ENCODE measurements around the gene HIVEP3. TPM values are rescaled to one million over a fixed set of nuclear protein-coding genes. Genes with fewer than 3 reads are reported as not detected.

Gene HIVEP3
- total RNA-seq, 1 donor from 2014 or later, result 3.6 TPM

DNA sequence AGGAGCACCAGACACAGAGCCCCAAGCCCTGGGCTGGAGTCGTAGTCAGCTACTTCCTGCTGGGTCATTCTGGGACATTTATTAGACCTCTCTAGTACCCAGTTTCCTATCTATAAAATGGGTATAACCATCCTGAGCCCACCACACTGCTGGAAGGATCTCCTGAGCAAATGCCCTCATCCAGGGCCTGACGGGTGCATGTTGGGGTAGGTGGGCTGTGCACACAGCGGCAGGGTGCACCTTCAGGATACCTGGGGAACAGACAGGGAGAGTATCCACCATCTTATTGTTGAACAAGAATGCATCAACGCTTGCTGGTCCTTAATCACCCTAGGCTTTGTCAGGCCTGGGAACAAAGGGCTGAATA, 191.0 kb downstream of the HIVEP3 start:
- peaks cover 17% of the 10 kb centered on the region for H3K4me1 Mint-ChIP-seq (ENCODE audit: low read depth)
- H3K27ac Mint-ChIP-seq (ENCODE audit: unreplicated experiment), result no peak overlapping the region
- H3K36me3 Mint-ChIP-seq (ENCODE audit: low read depth), result no peaks in the 10 kb centered on the region
- peaks cover 5% of the 10 kb centered on the region for H3K9me3 Mint-ChIP-seq (ENCODE audit: low read depth)
- no peak overlapping the region for H3K4me3 Mint-ChIP-seq (ENCODE audit: unreplicated experiment)
- peaks cover 3% of the 10 kb centered on the region for H3K27me3 Mint-ChIP-seq (ENCODE audit: low read depth)
- no peak for DNase-seq (ENCODE audit: low spot score)
- TF ChIP-seq, protein P1, sequence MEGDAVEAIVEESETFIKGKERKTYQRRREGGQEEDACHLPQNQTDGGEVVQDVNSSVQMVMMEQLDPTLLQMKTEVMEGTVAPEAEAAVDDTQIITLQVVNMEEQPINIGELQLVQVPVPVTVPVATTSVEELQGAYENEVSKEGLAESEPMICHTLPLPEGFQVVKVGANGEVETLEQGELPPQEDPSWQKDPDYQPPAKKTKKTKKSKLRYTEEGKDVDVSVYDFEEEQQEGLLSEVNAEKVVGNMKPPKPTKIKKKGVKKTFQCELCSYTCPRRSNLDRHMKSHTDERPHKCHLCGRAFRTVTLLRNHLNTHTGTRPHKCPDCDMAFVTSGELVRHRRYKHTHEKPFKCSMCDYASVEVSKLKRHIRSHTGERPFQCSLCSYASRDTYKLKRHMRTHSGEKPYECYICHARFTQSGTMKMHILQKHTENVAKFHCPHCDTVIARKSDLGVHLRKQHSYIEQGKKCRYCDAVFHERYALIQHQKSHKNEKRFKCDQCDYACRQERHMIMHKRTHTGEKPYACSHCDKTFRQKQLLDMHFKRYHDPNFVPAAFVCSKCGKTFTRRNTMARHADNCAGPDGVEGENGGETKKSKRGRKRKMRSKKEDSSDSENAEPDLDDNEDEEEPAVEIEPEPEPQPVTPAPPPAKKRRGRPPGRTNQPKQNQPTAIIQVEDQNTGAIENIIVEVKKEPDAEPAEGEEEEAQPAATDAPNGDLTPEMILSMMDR (IDR thresholded peaks at IDR 0.05), result no peak

DNA sequence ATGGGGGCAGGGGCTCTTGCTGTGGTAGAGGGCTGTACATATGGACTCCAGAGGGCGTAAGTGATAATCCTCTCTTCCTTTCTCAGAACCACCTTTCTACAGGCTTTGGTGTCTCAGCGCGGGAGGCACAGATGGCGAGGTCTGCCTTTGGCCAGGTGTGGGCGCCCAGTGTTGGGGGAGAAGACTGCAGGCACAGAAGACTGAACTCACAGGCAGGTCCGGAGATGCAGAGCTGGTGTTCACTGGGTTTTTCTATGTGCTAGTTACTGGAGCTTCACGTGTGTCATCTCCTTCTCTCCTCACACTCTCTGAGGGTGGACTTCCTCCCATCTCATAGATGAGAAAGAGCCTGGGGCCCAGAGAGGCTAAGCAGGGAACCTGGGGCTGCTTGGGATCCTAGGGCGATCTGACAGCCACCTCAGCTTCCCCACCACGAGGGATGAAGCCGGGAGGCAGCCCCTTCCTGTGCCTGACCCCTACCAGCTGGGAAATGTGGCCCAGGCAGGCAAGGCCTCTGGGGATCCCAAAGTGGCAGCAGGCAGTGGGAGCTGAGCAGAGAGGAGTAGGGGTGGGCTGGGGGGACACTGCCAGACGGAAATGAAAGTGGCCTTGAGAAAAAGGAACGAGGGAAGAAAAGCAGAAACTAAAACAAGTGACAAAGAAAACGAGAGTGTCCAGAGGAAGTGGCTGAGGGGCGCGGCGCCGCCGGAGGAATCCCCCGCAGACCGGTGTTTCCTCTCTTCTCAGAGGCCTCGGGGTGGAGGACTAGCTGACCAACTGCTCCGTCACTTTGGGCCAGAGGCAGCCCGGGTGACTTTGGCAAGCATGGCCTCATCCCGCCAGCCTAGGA, 191.6 kb downstream of the HIVEP3 start:
- H3K27me3 Mint-ChIP-seq (ENCODE audit: low read depth), result peaks cover 3% of the 10 kb centered on the region
- H3K9me3 Mint-ChIP-seq (ENCODE audit: low read depth), result peaks cover 5% of the 10 kb centered on the region
- DNase-seq (ENCODE audit: low spot score), result no peak
- no peaks in the 10 kb centered on the region for H3K36me3 Mint-ChIP-seq (ENCODE audit: low read depth)
- H3K4me1 Mint-ChIP-seq (ENCODE audit: low read depth), result peaks cover 17% of the 10 kb centered on the region
- H3K4me3 Mint-ChIP-seq (ENCODE audit: unreplicated experiment), result no peak overlapping the region
- TF ChIP-seq, protein P1 (IDR thresholded peaks at IDR 0.05), result no peak
- H3K27ac Mint-ChIP-seq (ENCODE audit: unreplicated experiment), result no peak overlapping the region

DNA sequence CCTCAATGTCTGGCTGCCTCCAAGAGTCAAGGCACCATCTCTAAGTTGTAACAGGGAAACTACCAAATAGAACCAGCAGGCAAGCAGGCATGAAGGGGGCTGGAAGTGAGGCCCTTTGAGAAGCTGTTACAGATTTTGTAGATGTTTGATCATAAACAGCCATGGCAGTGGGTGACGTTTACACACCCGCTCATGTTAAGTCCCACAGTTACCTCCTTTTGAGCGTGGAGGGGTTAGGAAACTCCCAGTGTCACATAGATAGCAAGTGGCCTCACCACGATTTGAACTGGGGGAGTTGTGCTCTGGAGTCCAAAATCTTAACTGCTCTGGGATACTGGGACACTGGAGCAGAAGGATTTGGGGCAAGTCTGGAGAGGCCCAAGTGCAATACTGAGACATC, 192.4 kb downstream of the HIVEP3 start:
- H3K27me3 Mint-ChIP-seq (ENCODE audit: low read depth), result peaks cover 3% of the 10 kb centered on the region
- H3K36me3 Mint-ChIP-seq (ENCODE audit: low read depth), result no peaks in the 10 kb centered on the region
- no peak overlapping the region for H3K4me3 Mint-ChIP-seq (ENCODE audit: unreplicated experiment)
- H3K4me1 Mint-ChIP-seq (ENCODE audit: low read depth), result peaks cover 17% of the 10 kb centered on the region
- no peak for DNase-seq (ENCODE audit: low spot score)
- TF ChIP-seq, protein P1 (IDR thresholded peaks at IDR 0.05), result no peak
- H3K9me3 Mint-ChIP-seq (ENCODE audit: low read depth), result no peaks in the 10 kb centered on the region
- no peak overlapping the region for H3K27ac Mint-ChIP-seq (ENCODE audit: unreplicated experiment)

GRCh38 chr1:41724926-41725325, 193.8 kb downstream of the HIVEP3 start:
- TF ChIP-seq, protein P1 (IDR thresholded peaks at IDR 0.05), result no peak

GRCh38 chr1:41724248-41724647, 194.5 kb downstream of the HIVEP3 start:
- Mint-ChIP-seq H3K9me3 (ENCODE audit: low read depth) (no peaks in the 10 kb centered on the region), H3K36me3 (ENCODE audit: low read depth) (no peaks in the 10 kb centered on the region), H3K4me3 (ENCODE audit: unreplicated experiment) (no peak overlapping the region), H3K27ac (ENCODE audit: unreplicated experiment) (no peak overlapping the region), H3K4me1 (ENCODE audit: low read depth) (peaks cover 17% of the 10 kb centered on the region), H3K27me3 (ENCODE audit: low read depth) (no peaks in the 10 kb centered on the region)
- no peak for DNase-seq (ENCODE audit: low spot score)
- TF ChIP-seq, protein P1 (IDR thresholded peaks at IDR 0.05), result no peak

More at GRCh38 chr1:41724926-41725325, 193.8 kb downstream of the HIVEP3 start:
- H3K36me3 Mint-ChIP-seq (ENCODE audit: low read depth), result no peaks in the 10 kb centered on the region
- H3K27me3 Mint-ChIP-seq (ENCODE audit: low read depth), result peaks cover 3% of the 10 kb centered on the region
- no peak overlapping the region for H3K4me3 Mint-ChIP-seq (ENCODE audit: unreplicated experiment)
- DNase-seq (ENCODE audit: low spot score), result no peak
- H3K27ac Mint-ChIP-seq (ENCODE audit: unreplicated experiment), result no peak overlapping the region
- peaks cover 17% of the 10 kb centered on the region for H3K4me1 Mint-ChIP-seq (ENCODE audit: low read depth)
- H3K9me3 Mint-ChIP-seq (ENCODE audit: low read depth), result no peaks in the 10 kb centered on the region

All from chondrocyte (in vitro differentiated cells).